Islet of Langerhans (tissue), 1 donor: Measurements from ENCODE around the gene TPRN.

Experiments
- FAIRE-seq: peaks from one replicate; lab custom pipeline; 2011; peaks lifted over from hg19 to GRCh38; lab: Jason Lieb, UNC

TPRN gene

DNA sequence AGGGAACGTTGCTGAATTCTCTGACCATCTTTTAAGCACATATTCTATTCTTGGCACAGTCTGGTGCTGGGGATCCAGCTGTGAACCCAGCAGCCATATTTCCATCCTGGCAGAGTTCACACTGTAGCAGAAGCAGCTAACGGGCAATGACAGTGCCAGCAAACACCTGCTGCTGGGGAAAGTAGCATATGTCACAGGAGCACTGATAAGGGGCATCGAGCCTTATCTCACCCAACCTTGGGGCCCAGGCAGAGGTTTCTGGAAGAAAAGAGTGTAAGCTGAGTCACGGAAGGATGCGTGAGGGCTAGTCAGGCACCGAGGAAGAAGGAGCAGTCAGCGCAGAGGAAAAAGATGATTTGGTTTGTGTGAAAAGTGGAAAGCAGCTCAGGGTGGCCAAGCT is 6.1 kb upstream of the TPRN start:
- FAIRE-seq, result no peak

DNA sequence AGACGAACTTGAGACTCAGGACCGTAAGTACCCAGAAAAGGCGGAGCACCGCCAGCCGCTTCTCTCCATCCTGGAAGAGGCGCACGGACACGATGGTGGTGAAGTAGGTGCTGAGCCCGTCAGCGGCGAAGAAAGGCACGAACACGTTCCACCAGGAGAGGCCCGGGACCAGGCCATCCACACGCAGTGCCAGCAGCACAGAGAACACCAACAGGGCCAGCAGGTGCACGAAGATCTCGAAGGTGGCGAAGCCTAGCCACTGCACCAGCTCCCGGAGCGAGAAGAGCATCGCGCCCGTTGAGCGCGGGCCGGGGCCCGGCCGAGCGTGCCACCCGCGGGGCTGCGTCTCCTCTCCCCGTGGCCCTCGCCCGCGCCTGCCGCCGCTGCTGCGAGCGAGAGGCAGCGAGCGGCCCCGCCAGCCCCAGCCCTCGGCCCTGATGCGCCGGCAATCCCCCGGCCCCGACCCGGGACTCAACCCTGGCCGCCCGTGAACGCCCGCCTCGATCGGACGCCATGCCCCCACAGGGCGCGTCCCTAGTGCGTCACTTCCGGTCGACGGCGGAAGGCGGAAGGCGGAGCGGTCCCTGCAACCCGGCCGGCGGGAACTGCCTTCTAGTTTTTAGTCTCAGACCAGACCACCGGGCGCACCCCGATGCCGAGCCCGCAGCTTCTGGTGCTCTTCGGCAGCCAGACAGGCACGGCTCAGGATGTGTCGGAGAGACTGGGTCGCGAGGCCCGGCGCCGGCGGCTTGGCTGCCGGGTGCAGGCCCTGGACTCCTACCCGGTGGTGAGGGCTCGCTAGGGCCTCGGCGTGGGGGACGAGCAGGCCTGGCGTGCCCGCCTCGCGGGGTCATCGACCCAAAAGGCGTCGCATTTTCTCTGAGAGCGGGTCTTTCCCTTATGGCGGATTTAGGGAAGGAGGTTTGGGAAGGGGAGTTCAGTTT is 4.9 kb upstream of the TPRN start, which contains the start of the genes NDOR1 and TMEM203:
Gene NDOR1, plus strand, starts transcription at position 575 of the 944 bp plus-strand sequence. Its CDS starts 78 bp downstream, at position 653.
Gene TMEM203, minus strand, starts transcription at position 523 of the 944 bp plus-strand sequence. Its CDS starts 234 bp downstream, at position 289.
- no peak for FAIRE-seq

- no peak for FAIRE-seq
Observed at GRCh38 chr9:137204731-137205125, 4.2 kb upstream of the TPRN start.

GRCh38 chr9:137202966-137203365 is 2.4 kb upstream of the TPRN start:
- FAIRE-seq, result no peak

DNA sequence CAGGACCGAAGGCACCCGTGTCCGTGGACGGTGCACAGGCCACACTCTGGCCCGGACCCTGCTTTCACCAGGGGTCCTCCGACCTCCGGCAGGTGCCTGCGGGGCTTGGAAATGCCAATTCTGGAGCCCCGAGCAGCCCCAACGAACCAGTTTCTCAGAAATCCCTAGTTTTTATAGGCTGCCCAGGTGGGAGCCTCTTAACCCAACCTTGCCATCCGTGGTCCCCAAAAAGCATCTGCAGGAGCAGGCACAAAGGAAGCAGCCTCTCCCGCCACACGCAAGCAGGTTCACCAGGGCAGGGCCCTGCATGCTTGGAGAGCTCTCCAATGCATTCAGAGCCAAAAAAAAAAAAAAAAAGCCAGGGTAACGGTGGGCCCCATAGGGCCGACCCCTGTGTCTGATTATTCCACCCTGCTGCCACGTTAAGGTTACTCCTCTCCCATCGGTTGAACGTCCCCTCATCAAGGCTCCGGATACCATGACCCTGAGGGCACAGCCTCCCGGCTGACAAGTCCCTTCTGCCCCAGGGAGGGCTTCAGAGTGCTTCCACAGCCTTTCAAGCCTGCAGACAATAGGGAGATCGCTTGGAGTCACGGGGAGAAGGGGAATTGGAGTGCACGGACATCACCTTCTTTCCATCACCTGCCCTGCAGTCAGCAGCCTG is 796 bp upstream of the TPRN start:
- FAIRE-seq, result no peak

- no peak for FAIRE-seq
Observed at GRCh38 chr9:137199411-137200121, 975 bp downstream of the TPRN start.

GRCh38 chr9:137198902-137199283 is 1.6 kb downstream of the TPRN start:
- FAIRE-seq, result no peak

- FAIRE-seq, result no peak
Observed at GRCh38 chr9:137198051-137198901, 2.3 kb downstream of the TPRN start.

DNA sequence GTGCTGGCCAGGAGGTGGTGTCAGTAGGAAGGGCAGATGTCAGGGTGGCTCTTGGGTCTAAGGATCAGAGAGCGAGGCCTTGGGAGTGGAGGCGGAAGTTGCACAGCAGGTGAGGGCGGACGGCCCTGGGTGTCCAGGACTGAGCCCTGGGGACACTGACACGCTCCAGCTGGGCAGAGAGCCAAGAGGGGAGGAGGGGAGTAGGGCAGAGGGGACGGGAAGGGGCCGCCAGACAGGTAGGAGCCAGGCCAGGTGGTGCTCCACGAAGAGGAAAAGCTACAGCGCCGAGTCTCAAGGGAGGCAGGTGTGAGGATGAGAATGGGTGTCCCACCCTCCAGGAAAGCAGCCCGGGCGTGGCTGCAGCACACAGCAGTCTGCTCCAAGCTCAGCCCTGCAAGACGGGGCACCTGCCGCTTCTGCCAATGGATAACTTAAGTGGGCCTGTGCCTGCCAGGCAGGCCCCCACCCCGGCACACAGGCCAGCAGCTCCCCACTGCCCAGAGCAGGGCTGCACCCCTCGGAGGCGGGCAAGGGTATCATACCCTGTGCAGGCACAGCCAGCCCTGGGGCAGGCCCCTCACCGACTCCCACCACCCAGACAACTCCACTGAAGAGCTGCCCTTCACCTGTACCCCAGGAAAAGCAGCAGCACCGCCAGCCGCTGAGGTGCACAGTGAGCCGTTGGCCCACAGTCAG is 4.9 kb downstream of the TPRN start:
- no peak for FAIRE-seq

- no peak for FAIRE-seq
Observed at GRCh38 chr9:137194909-137195308, 5.6 kb downstream of the TPRN start.

- FAIRE-seq, result no peak
Observed at GRCh38 chr9:137194388-137194787, 6.2 kb downstream of the TPRN start.

GRCh38 chr9:137193771-137194170 is 6.8 kb downstream of the TPRN start:
- no peak for FAIRE-seq

DNA sequence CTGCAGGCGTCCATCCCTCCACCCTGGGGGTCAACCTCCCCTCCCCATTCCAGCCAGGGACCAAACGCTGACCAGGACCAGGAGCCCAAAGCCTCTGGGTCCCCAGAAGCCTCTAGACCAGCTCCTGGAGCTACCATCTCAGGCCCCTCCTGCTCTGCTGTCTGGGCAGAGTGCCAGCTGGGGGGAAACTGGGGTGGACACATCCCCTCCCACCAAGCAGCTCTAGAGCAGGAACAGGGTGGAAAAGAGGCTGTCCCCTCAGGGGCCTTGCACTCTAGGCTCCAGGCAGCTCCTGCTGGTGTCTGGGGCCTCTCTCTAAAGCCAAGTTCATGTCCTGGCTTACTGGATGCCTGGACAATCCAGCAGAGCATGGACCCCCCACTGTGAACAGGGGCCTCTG is 7.7 kb downstream of the TPRN start:
- FAIRE-seq, result no peak

DNA sequence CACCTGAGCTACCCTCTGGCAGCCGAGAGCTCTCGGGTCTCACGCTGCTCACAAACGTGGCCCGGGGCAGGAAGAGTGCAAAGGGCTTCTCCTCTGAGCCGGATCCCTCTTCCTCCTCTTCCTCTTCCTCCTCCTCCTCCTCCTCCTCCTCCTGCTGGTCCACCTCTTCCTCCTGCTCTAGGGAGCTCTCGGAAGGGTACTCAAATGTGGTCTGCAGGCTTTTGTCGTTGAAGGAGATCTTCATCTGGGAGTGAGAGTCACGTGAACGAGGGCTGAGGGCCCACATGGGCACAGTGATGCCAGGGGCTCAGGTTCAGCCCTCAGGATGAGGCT is 8.1 kb downstream of the TPRN start:
- no peak for FAIRE-seq

GRCh38 chr9:137191691-137192447 is 8.7 kb downstream of the TPRN start:
- no peak for FAIRE-seq

DNA sequence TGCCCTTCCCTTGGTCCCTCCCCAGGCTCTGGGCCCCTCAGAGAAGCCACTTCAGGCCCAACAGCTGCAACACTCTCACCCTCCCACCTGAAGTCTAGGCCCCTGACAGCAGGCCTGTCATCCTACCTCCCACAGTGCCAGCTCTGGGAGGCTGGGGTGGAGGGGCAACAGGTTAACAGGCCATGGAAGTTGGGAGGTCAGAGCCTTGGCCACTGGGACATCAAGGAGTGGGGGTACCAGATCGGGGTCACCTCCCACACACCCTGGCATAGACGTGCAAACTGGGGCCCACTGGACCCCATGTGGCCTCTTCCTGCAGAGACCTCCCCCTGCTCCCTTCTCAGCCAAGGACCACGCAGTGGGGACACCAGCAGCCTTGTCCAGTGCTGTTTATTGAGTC is 9.3 kb downstream of the TPRN start:
- FAIRE-seq, result no peak

GRCh38 chr9:137190315-137190856 is 10.2 kb downstream of the TPRN start:
- no peak for FAIRE-seq

DNA sequence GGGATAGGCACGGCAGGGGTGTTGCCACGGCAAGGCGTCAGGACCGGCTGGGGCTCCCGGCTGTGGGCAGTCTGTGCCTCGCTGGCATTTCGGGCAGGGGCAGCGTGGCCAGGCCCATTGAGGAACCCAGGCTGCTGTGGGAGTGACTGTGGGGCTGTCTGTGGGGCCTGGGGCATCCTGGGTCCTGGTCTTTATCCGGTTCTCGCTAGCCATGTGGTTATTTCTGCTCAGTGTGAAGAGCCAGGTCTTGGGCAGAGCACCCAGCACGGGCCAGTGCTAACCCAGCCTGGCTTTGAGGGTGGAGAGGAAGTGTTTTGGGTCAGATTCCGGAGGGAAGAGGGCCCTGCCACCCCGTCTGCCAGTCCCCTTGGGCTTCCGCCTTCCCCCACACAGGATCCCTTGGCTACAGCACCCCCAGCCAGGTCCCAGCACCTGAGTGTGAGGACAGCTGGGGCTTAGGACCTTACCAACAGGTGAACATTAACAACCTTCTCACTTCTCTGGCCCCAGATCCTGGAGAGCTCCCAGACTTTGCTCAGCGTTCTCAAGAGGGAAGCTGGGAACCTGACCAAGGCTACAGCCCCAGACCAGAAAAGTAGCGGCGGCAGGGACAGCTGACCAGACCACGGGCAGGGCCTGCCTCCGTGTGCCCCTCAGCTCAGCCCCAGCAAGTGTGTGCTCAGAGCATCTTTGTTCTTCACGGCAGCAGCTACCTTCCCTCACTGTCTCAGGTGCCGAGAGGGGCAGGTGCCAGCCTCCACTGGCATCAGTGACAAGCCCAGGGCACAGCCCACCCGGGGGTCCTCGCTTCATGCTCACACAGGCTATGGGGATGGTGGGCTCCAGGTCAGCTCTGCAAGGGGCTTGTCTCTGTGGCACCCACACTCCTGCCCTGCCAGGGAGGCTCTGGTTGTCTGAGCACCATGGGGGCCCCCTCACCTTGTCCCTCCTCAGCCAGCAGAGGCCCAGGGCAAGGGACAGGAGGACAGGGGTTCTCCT is 10.9 kb downstream of the TPRN start:
- no peak for FAIRE-seq
